GM12873 (cell line): ENCODE measurements around the gene NCL.

Source experiments
- TF ChIP-seq, protein P1 (sequence below): IDR thresholded peaks from 2 replicates; pipeline ENCODE4 v1.5.1; 2012; ENCODE audit warnings: low read depth, mild to moderate bottlenecking, moderate library complexity, low read length, control low read depth; ENCODE audit not compliant: insufficient read depth; ENCODE audit errors: missing control alignments

The NCL gene

DNA sequence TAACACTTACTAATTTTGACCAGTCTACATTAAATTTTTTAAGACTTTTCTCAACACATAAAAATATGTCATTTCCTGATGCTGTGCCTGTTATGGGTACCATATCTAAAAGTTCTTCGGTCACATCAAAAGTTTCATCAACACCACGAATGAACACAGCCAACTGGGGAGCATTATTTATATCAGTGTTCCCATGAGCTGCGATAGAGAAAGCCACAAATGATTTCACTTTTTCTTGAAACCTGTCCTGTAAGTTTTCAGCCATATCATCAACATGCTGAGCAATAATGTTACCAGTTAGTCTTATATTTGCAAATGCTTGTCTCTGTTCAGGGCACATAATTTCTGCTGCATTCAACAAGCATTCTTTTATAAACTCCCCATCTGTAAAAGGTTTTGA lies 30.4 kb upstream of the NCL start:
- TF ChIP-seq, protein P1, sequence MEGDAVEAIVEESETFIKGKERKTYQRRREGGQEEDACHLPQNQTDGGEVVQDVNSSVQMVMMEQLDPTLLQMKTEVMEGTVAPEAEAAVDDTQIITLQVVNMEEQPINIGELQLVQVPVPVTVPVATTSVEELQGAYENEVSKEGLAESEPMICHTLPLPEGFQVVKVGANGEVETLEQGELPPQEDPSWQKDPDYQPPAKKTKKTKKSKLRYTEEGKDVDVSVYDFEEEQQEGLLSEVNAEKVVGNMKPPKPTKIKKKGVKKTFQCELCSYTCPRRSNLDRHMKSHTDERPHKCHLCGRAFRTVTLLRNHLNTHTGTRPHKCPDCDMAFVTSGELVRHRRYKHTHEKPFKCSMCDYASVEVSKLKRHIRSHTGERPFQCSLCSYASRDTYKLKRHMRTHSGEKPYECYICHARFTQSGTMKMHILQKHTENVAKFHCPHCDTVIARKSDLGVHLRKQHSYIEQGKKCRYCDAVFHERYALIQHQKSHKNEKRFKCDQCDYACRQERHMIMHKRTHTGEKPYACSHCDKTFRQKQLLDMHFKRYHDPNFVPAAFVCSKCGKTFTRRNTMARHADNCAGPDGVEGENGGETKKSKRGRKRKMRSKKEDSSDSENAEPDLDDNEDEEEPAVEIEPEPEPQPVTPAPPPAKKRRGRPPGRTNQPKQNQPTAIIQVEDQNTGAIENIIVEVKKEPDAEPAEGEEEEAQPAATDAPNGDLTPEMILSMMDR = no peak

DNA sequence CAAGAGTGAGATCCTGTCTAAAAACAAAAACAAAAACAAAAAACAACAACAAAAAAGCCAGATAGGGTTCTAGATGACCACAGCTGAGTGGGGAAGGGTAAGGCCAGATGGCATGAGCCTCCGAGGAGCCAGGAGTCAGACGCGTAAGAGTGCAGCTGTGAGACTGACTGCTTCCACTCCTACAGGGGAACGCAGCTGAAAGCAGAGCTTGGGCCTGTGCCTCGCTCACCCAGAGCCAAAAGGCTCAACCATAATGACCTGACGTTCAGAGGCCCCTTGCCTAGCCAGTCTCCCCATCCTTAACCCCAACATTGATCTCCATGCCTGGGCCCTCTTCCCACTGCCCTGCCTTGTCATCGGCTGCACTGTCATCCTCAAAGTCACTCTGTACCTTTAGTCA lies 26.5 kb upstream of the NCL start:
- TF ChIP-seq, protein P1 = no peak

DNA sequence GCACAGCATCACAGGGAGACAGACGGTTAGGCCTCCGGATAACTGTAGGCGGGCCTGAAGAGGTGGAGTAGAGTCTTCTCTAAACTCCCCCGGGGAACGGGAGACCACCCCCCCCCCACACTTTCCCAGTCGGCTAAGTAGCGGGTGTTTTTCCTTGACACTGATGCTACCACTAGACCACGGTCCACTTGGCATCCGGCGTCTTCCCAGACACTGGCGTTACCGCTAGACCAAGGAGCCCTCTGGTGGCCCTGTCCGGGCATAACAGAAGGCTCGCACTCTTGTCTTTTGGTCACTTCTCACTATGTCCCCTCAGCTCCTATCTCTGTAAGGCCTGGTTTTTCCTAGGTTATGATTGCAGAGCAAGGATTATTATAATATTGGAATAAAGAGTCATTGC lies 25.7 kb upstream of the NCL start:
- TF ChIP-seq, protein P1 = peak; percentile 43

DNA sequence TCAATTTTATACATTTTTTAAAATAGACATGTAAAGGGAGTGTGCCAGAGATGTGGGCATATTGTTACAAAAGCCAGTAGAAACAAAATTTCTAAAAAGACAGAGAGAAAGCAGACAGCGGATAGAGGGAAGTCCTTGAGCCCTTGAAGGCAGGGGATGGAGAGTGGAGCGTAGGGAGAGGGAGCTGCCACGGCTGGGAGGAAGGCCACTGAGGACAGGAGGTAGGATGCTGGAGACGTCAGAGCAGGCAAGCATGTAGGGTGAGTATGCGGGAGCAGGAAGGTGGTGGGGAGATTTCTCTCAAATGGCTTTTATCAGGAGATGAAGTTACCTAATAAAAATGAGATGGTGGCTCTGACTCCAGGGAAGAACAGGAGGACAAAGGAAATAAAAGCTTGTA lies 24.0 kb upstream of the NCL start:
- TF ChIP-seq, protein P1 = no peak

DNA sequence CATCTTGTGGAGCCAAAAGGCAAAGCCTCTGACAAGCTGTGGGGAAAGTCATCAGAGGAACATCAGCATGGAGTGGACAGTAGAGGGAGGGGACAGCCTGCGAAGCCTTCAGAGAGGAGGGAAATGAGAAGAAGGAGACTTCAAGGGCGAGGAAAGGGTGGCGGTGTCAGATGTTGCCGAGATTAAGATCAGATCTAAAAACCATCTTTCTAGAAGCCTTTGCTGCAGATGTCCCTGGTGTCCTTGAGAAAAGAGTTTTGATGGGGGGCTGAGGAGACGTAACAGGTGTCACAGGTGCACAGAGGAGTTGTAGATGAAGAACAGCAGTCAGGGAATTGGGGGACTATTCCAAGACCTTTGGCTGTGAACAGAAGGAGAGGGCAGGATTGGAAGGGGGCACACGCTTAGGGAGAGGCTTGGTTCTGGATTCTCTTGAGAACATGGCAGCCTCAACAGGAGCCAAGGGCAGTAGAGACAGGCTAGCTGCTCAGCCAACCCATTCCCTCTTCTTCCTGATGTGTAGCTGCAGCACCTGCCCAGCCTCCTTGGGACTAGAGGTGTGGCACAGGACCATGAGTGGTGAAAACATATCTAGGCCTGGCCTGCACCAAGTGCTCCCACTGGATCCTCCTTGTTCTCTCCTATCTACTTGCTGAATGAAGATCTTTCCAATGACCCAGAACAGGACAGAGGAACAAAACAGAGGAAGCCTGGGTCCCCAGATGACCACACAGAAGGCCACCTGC lies 22.7 kb upstream of the NCL start:
- TF ChIP-seq, protein P1 = no peak

DNA sequence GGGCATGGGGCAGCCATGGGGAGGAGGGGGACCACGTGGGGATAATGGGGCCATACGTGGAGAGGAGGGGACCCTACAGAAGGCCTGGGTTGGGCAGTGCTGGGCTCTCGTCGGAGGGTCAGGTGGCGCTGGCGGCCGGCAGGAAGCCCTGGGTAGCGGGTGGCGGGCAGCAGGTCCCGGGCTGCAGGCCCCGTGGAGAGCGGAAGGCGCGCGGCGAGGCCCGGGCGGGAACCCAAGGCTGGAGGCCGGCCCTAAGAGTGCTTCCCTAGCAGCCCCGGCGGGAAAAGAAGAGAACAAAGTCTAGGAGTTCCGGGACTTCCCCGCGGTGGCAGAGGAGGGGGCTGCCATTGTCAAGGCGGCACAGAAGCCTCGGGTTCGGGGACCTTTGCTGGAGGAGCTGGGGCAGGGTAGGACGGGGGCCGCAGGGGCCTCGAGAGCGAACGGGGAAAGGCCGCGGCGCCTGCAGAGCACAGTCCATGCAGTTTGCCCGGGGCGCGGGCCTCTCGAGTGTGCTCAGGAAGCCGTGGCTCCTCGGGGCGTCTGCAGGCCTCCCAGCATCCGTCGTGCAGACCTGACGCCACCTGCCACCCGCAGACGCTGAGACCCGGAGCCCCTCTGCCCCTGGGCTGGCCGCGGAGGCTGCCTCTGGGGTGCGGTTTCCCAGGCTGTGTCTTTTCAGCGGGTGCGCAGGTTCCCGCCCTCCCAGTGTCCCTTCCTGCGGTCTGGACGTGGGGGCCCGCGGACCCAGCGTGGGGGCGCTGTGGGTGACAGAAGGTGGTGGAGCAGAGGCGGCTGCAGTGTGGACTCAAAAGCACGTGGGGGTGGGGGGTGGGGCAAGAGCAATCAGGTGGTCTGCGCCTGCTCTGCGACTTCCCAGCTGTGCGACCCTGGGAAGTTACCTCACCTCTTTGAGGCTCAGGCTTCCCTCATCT lies 19.4 kb upstream of the NCL start:
- TF ChIP-seq, protein P1 = peak; percentile 2

DNA sequence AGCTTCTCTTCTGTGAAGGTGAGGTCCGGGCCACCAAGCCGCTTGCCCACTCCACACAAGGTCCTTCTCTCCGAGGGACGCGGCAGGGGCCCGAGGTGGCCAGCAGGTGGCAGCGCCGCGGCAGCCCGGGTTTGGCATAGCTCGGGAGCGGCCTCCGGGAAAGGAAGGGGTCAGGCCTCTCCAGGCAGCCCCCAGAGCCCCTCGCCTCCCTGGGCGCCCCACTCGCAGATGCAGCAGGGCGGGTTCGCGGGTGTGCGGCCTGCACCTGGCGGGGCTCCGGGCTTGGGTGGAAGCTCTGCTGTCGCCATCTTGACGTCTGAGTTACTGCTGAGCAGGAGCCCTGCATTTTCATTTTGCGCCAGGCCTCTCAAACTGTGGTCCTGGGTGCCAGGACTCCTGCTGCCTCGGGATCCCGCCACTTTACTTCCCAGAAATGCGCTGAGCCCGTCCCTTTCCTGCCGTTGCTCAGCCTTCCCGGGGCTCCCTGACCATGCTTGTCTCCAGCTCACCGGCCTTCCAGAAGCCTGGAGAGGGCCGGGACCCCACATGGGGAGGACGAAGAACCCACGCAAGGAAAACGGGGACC lies 18.6 kb upstream of the NCL start:
- TF ChIP-seq, protein P1 = peak; percentile 83
